H1 (cell line): ENCODE data around the gene BUB1B. TPM values are rescaled to one million over a fixed set of nuclear protein-coding genes. Genes with fewer than 3 reads are reported as not detected.

Experiments used
- MAX ChIP-seq: IDR thresholded peaks from 2 replicates; pipeline ENCODE4 v1.6.1; 2012; ENCODE audit warnings: inconsistent platforms
- polyA plus RNA-seq, 7 experiments: library from polyadenylated mRNA; depleted of rRNA in 3 of 7; stranded (reverse) in 5 of 7; unstranded in 2 of 7; fragments of >200 nt in 5 of 7; fragments of 200-250 nt in 2 of 7; gene quantifications; 1 replicate in 5 of 7; 2 replicates in 1 of 7; 4 replicates in 1 of 7; pipeline versions ENCODE4 v1.2.1 to v1.2.3, GENCODE V29; 2011 to 2013; ENCODE audit warnings: missing spikeins in 2 of 7, mixed read lengths in 2 of 7
- total RNA-seq: library from RNA; stranded (reverse); fragmentation: NEBNext Ultra II Directional; extraction: Animal tissue kit (Norgen Biotek cat#: 25700); gene quantifications from 2 replicates; pipeline ENCODE4 v1.2.1, GENCODE V29; 2021

BUB1B gene
- total and polyA plus RNA-seq, 2 of the 8 experiments (the other 6 are each of a cell fraction or from before 2014, with no cell fraction given): 48.9 to 144 TPM

GRCh38 chr15:40157778-40158447 lies 3.0 kb upstream of the BUB1B start (continued):
- no peak for TF ChIP-seq MAX
